Prostate gland (tissue), 2 donors: ENCODE data around the gene ARL3. TPM values are rescaled to one million over a fixed set of nuclear protein-coding genes. Genes with fewer than 3 reads are reported as not detected.
"Not testable (repeated sequence)": the region's sequence is repeated elsewhere in the genome, so short reads cannot be mapped to it uniquely, and the experiment has no call there.

Experiments
- DNase-seq: peaks from one replicate; pipeline ENCODE4 v3.0.0-alpha.2; 2019; ENCODE audit warnings: low spot score
- H3K27ac ChIP-seq, 2 donors: fragments of 200-600 bp; sonication (generic); 2 replicates each; pipeline ENCODE4 v1.5.1; 2017 to 2019
- H3K27me3 ChIP-seq: fragments of 200-600 bp; sonication (generic); replicated peaks from 2 replicates; pipeline ENCODE4 v1.5.1; 2019; ENCODE audit not compliant: insufficient read depth
- H3K36me3 ChIP-seq, 2 donors: fragments of 200-600 bp; sonication (generic); 1 replicate in 1 of 2; 2 replicates in 1 of 2; pipeline versions ENCODE4 v1.5.1 to v1.8.1; 2017 to 2019
- H3K4me1 ChIP-seq: fragments of 200-600 bp; sonication (generic); replicated peaks from 2 replicates; pipeline ENCODE4 v1.5.1; 2019
- H3K4me3 ChIP-seq, 2 donors: fragments of 200-600 bp; sonication (generic); 2 replicates each; pipeline ENCODE4 v1.5.1; 2017 to 2019
- H3K9me3 ChIP-seq: fragments of 200-600 bp; sonication (generic); 2 replicates; pipeline ENCODE4 v1.5.1; 2017
- POLR2A ChIP-seq: fragments of 450-650 bp; IDR thresholded peaks from one replicate; pipeline ENCODE4 v1.6.1; 2016; ENCODE audit warnings: antibody characterized with exemption, mild to moderate bottlenecking
- POLR2AphosphoS5 ChIP-seq: sonication (generic); formaldehyde crosslinking; IDR thresholded peaks from one replicate; pipeline ENCODE4 v1.6.1; 2017; ENCODE audit warnings: antibody characterized with exemption
- WGBS: methylation state at CpG from one replicate; pipeline ENCODE4 v1.1.5; 2018; 5-methylcytosine and 5-hydroxymethylcytosine counted together
- intact Hi-C: fragments of 100-400 bp; cut with DNase I; formaldehyde crosslinking; loops from one replicate; pipeline ENCODE4 v1.14.2; 2022
- total RNA-seq, 2 donors: library from RNA; depleted of rRNA; stranded (reverse); fragments of >200 nt; gene quantifications; one replicate each; pipeline ENCODE4 v1.1.0, GENCODE V29; 2016
- TF ChIP-seq, protein P1 (sequence below), 4 experiments: fragments of 200-600 bp in 2 of 4; fragments of 450-650 bp in 2 of 4; sonication (generic) in 2 of 4; IDR thresholded peaks; 1 replicate in 3 of 4; 2 replicates in 1 of 4; pipeline ENCODE4 v1.5.1; 2016 to 2019; ENCODE audit warnings: antibody characterized with exemption in 4 of 4, mild to moderate bottlenecking in 2 of 4, moderate library complexity in 2 of 4

ARL3 gene
- total RNA-seq, 2 donors from 2014 or later = 8.0 to 8.5 TPM

GRCh38 chr10:102720775-102721301 lies 6.6 kb upstream of the ARL3 start:
- WGBS = 84% methylated on average over 6 of the region's 6 CpGs
- intact Hi-C loops = loop anchor here (10.0 kb wide), 2 partner anchors 354 to 524 kb away; partner anchors contain the start of gene RPEL1
- TF ChIP-seq POLR2A (no peak), POLR2AphosphoS5 (no peak)
- TF ChIP-seq, protein P1, sequence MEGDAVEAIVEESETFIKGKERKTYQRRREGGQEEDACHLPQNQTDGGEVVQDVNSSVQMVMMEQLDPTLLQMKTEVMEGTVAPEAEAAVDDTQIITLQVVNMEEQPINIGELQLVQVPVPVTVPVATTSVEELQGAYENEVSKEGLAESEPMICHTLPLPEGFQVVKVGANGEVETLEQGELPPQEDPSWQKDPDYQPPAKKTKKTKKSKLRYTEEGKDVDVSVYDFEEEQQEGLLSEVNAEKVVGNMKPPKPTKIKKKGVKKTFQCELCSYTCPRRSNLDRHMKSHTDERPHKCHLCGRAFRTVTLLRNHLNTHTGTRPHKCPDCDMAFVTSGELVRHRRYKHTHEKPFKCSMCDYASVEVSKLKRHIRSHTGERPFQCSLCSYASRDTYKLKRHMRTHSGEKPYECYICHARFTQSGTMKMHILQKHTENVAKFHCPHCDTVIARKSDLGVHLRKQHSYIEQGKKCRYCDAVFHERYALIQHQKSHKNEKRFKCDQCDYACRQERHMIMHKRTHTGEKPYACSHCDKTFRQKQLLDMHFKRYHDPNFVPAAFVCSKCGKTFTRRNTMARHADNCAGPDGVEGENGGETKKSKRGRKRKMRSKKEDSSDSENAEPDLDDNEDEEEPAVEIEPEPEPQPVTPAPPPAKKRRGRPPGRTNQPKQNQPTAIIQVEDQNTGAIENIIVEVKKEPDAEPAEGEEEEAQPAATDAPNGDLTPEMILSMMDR (IDR thresholded peaks at IDR 0.05) = no peak

GRCh38 chr10:102720337-102720736 lies 6.1 kb upstream of the ARL3 start:
- no peak for DNase-seq
- no peaks in the 10 kb centered on the region for H3K9me3 ChIP-seq
- H3K4me3 ChIP-seq = no peak overlapping the region
- intact Hi-C loops = loop anchor here (10.0 kb wide), 2 partner anchors 354 to 524 kb away; partner anchors contain the start of gene RPEL1
- no peaks in the 10 kb centered on the region for H3K36me3 ChIP-seq
- H3K27me3 ChIP-seq = no peaks in the 10 kb centered on the region
- 76% methylated on average over 3 of the region's 3 CpGs for WGBS
- H3K27ac ChIP-seq = no peak overlapping the region
- TF ChIP-seq, protein P1 (IDR thresholded peaks at IDR 0.05) = no peak
- no peak for TF ChIP-seq POLR2AphosphoS5
- TF ChIP-seq POLR2A = no peak
- no peaks in the 10 kb centered on the region for H3K4me1 ChIP-seq

More at GRCh38 chr10:102720775-102721301, 6.6 kb upstream of the ARL3 start:
- Histone ChIP-seq H3K27ac (no peak overlapping the region), H3K4me1 (no peaks in the 10 kb centered on the region), H3K4me3 (no peak overlapping the region), H3K27me3 (no peaks in the 10 kb centered on the region), H3K36me3 (no peaks in the 10 kb centered on the region), H3K9me3 (no peaks in the 10 kb centered on the region)
- DNase-seq = no peak

DNA sequence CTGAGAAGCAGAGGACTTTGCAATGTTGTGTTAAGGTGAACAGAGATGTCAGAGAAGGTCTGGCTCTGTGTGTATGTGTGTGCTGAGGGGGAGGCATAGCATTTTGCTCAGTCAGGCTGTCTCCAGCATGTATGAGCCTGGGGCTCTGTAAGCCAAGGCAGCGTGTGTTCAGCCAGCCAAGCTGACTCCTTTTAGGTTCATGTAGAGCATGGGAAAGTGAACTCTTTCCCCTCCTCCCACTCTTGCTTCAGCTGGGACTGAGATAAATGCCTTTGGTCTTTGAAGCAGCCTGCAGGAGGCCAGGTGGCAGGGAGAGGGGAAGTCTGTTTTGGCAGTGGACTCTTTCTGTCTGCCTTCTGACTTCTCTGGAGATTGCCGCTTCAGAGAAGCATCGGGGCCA lies 4.0 kb upstream of the ARL3 start:
- Histone ChIP-seq H3K4me1 (no peaks in the 10 kb centered on the region), H3K36me3 (no peaks in the 10 kb centered on the region), H3K27ac (no peak overlapping the region), H3K9me3 (no peaks in the 10 kb centered on the region), H3K4me3 (no peak overlapping the region), H3K27me3 (no peaks in the 10 kb centered on the region)
- TF ChIP-seq, protein P1 (IDR thresholded peaks at IDR 0.05) = no peak
- TF ChIP-seq POLR2A (no peak), POLR2AphosphoS5 (no peak)
- DNase-seq = no peak
- 28% methylated on average over 3 of the region's 3 CpGs for WGBS
- intact Hi-C loops = no loop called here

GRCh38 chr10:102716900-102717565 lies 2.8 kb upstream of the ARL3 start:
- H3K4me3 ChIP-seq, H3K27ac ChIP-seq, H3K36me3 ChIP-seq, H3K27me3 ChIP-seq, intact Hi-C loops, DNase-seq, H3K4me1 ChIP-seq, H3K9me3 ChIP-seq: not testable (repeated sequence)
- WGBS = 96% methylated on average over 18 of the region's 18 CpGs

- Histone ChIP-seq H3K4me3 (no peak overlapping the region), H3K27me3 (no peaks in the 10 kb centered on the region), H3K36me3 (no peaks in the 10 kb centered on the region), H3K9me3 (no peaks in the 10 kb centered on the region), H3K4me1 (no peaks in the 10 kb centered on the region), H3K27ac (no peak overlapping the region)
- DNase-seq = no peak
- intact Hi-C loops = loop anchor here (2.0 kb wide), 1 partner anchor 29 kb away; no protein-coding TSS in a partner anchor
- WGBS = 89% methylated on average over 1 of the region's 1 CpG
- TF ChIP-seq POLR2A (no peak), POLR2AphosphoS5 (no peak)
- TF ChIP-seq, protein P1 (IDR thresholded peaks at IDR 0.05) = no peak
These were observed 1.7 kb upstream of the ARL3 start for GRCh38 chr10:102715880-102716279.
